Measurements from ENCODE around the gene FGGY.
"Not testable (repeated sequence)": the region's sequence is repeated elsewhere in the genome, so short reads cannot be mapped to it uniquely, and the experiment has no call there.

FGGY gene

GRCh38 chr1:59570524-59570923 is 273.6 kb downstream of the FGGY start:
- DNase-seq (ENCODE audit: low read depth): peak; percentile 75
- TF ChIP-seq CTCF (IDR thresholded peaks at IDR 0.05; ENCODE audit: low read depth, low read length): no peak
- no peak for TF ChIP-seq POLR2A (IDR thresholded peaks at IDR 0.05; ENCODE audit: extremely low read depth, insufficient read length)
- H3K4me3 ChIP-seq (ENCODE audit: low read depth, low read length): no peak overlapping the region

- H3K4me3 ChIP-seq (ENCODE audit: low read depth, low read length): no peak overlapping the region
- TF ChIP-seq MYC (IDR thresholded peaks at IDR 0.05; ENCODE audit: low read depth, low read length) (no peak), POLR2A (IDR thresholded peaks at IDR 0.05; ENCODE audit: extremely low read depth, insufficient read length) (no peak), CTCF (IDR thresholded peaks at IDR 0.05; ENCODE audit: low read depth, low read length) (no peak), MAX (IDR thresholded peaks at IDR 0.05; ENCODE audit: low read depth, low read length) (no peak)
- DNase-seq (ENCODE audit: low read depth): no peak
These were observed 277.2 kb downstream of the FGGY start for GRCh38 chr1:59574085-59574484.

GRCh38 chr1:59577774-59578173 is 280.9 kb downstream of the FGGY start:
- TF ChIP-seq MYC (IDR thresholded peaks at IDR 0.05; ENCODE audit: low read depth, low read length) (no peak), MAX (IDR thresholded peaks at IDR 0.05; ENCODE audit: low read depth, low read length) (no peak), POLR2A (IDR thresholded peaks at IDR 0.05; ENCODE audit: extremely low read depth, insufficient read length) (no peak), CTCF (IDR thresholded peaks at IDR 0.05; ENCODE audit: low read depth, low read length) (no peak)
- DNase-seq (ENCODE audit: low read depth): no peak
- H3K4me3 ChIP-seq (ENCODE audit: low read depth, low read length): no peak overlapping the region

GRCh38 chr1:59579222-59579621 is 282.3 kb downstream of the FGGY start:
- TF ChIP-seq CTCF (IDR thresholded peaks at IDR 0.05; ENCODE audit: low read depth, low read length): no peak
- no peak for TF ChIP-seq MYC (IDR thresholded peaks at IDR 0.05; ENCODE audit: low read depth, low read length)
- no peak for TF ChIP-seq POLR2A (IDR thresholded peaks at IDR 0.05; ENCODE audit: extremely low read depth, insufficient read length)
- no peak for TF ChIP-seq MAX (IDR thresholded peaks at IDR 0.05; ENCODE audit: low read depth, low read length)
- DNase-seq (ENCODE audit: low read depth): no peak
- H3K4me3 ChIP-seq (ENCODE audit: low read depth, low read length): no peak overlapping the region

- TF ChIP-seq MAX (IDR thresholded peaks at IDR 0.05; ENCODE audit: low read depth, low read length): no peak
- no peak overlapping the region for H3K4me3 ChIP-seq (ENCODE audit: low read depth, low read length)
- no peak for DNase-seq (ENCODE audit: low read depth)
These were observed 283.4 kb downstream of the FGGY start for GRCh38 chr1:59580257-59580656.

GRCh38 chr1:59592410-59592809 is 295.5 kb downstream of the FGGY start:
- not testable (repeated sequence) for H3K4me3 ChIP-seq (ENCODE audit: low read depth, low read length); DNase-seq (ENCODE audit: low read depth)

GRCh38 chr1:59592924-59593323 is 296.0 kb downstream of the FGGY start:
- no peak for TF ChIP-seq CTCF (IDR thresholded peaks at IDR 0.05; ENCODE audit: low read depth, low read length)
- no peak for TF ChIP-seq MYC (IDR thresholded peaks at IDR 0.05; ENCODE audit: low read depth, low read length)
- TF ChIP-seq MAX (IDR thresholded peaks at IDR 0.05; ENCODE audit: low read depth, low read length): no peak
- no peak for TF ChIP-seq POLR2A (IDR thresholded peaks at IDR 0.05; ENCODE audit: extremely low read depth, insufficient read length)
- DNase-seq (ENCODE audit: low read depth): no peak
- H3K4me3 ChIP-seq (ENCODE audit: low read depth, low read length): no peak overlapping the region
